ENCODE measurements around the gene BSN.
"Not testable (repeated sequence)": the region's sequence is repeated elsewhere in the genome, so short reads cannot be mapped to it uniquely, and the experiment has no call there.

Gene BSN

DNA sequence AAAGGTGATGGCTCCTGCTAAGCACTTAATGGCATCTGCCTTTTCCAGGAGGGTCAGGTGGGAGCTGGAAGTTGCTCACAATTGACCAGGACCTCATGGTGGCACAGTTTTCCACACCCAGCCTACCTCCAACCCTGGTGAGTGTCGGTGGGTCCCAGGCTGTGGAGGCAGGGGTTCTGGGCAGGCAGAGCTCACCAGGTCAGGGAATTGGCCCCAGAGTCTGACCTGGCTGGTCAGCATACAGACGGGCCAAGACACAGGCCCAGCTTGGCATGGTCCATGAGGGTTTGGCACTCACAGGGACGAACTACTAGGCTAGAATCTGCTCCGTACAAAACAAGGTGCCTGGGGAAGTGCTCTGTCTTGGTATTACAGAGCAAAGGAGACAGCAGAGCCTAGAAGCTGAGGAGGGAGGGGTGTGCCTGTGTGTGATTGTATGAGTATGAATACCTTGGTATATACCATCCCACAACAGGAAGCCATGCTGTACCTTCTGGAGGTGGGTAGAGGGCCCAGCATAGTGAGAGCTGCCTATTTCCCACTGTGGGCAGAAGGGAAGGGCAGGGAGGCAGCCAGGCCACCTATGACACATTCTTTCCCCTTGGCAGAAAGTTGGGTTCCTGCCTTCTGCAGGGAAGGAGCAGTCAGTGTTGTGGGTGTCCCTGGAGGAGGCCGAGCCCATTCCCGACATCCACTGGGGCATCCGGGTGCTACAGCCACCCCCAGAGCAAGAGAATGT is 126.4 kb downstream of the BSN start:
- no peak for DNase-seq

DNA sequence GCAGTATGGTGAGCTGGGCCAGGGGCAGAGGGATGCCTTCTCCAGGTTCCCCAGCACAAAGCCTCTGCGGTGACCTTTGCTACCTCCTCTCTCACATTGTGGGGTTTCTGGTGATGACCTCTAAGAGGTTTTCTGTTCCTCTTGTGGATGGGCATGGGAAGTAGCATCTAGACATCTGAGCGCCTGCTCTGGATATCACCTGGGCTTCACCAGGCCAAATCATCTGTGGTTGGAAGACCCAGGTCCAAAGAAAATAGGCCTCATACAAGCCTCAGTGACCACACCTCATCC is 126.9 kb downstream of the BSN start:
- DNase-seq, result no peak

DNA sequence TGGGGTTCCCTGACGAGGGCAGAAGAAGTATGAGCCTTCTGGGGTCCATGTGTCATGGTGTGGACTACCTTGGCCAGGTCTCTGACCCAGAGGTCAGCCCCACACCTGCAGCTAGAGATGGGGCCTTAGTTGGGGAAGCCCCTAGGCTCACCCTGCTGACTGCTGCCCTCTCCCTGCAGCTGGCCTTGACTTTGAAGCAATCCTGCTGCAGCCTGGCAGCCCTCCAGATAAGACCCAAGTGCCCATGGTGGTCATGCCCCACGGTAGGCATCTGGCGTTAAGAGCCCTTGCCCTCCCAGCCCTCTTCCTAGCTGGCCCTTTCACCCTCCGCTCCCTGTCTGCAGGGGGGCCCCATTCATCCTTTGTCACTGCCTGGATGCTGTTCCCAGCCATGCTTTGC is 127.3 kb downstream of the BSN start:
- no peak for DNase-seq

- no peak for DNase-seq
Observed at GRCh38 chr3:49683162-49683561, 128.9 kb downstream of the BSN start.

DNA sequence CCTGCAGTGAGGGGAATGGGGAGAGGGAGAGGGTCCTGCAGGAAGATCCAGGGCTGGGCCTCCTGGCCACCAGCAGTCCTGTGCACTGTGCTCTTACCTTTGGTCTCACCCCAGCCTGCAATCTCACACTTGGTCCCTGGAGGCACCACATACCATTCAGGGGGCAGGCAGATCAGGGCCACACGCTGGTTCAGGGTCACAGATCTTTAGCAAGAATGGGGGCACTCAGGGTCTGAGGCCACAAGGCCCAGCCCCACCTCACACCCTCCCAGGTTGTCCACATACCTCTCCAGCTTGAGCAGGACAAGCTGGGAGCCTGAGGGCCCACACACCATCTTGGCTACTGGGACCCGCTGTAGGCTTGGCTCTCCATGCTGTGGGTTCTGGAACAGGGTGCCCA is 130.2 kb downstream of the BSN start:
- not testable (repeated sequence) for DNase-seq

- not testable (repeated sequence) for DNase-seq
Observed at GRCh38 chr3:49685103-49685502, 130.8 kb downstream of the BSN start.

GRCh38 chr3:49685846-49686245 is 131.6 kb downstream of the BSN start:
- DNase-seq, result not testable (repeated sequence)

GRCh38 chr3:49686346-49686745 is 132.1 kb downstream of the BSN start:
- not testable (repeated sequence) for DNase-seq

DNA sequence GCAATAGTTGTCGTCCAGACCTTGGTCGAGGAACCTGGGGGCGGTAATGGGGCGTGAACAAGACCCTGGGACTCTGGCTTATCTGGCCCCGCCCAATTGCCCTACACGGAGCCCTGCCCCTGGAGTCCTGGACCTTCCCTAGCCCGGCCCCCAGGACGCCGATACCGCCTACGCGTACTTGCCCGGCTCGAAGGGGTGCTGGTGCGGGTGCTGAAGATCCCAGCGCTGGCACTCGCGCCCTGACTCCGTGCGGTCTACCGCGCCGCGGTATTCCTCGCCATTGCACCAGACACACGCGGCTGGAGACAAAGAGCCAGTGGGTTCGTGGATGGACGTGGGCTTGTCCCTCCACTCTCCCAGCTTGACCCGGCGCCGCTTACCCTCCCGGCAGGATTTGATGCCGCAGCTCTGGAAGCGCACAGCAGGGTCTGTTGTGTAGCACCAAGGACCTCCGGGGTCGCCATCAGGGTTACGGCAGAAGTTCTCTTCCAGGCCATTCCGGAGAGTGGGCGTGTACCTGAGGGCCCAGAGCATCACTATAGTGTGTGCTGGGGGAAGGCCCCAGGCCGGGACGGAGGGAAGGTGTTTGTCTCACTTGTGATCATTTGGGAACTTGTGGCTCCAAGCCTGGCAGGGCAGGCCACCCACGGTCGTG is 132.6 kb downstream of the BSN start:
- not testable (repeated sequence) for DNase-seq

DNA sequence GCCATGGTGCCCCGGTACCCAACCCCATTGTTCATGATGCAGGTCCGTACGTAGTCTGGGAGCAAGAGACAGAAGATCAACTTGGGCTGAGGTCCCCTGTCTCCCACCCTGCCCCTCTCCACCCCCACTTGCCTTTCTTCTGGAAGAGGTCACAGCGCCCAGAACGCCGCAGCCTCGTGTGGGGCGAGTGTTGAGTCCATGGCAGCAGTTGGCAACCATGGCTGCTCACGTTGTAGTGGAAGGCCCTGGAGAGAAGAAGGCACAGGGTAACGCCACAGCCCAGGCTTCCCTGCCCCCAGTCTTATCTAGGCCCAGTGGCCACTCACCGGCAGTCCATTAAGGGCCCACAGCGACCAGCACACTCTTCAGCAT is 133.1 kb downstream of the BSN start:
- not testable (repeated sequence) for DNase-seq

DNA sequence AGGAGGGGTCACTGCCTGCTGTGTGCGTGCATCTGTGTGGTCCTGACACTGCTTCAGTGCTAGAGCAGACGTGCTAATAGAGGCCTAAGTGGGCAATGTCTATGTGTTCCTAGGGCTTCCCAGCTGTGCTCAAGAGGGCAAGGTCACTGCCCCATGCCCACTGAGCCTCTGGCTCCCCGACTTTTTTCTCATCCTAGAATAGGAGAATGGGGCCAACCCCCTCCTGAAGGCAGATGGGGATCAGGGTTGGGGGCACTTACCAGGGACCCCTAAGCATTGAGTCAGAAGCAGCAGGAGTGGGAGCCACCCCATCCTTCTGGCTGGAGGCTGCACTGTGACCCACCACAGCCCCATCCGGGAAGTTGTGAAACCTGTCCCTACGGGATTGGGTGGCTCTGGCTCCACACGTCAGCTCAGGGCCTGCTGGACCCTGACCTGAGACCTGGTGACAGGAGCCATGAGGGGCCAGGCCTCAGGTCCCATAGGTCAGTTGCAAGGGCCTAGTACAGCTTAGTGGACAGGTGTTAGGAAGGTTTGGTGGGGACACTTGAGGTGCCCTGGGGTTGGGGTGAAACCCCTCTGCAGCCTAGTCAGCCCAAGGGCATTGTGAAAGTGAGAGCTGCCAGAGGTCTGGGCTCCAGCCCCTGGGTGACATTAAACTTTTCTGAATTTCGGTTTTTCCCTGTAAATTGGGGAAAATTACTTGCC is 134.2 kb downstream of the BSN start:
- DNase-seq, result not testable (repeated sequence)

DNA sequence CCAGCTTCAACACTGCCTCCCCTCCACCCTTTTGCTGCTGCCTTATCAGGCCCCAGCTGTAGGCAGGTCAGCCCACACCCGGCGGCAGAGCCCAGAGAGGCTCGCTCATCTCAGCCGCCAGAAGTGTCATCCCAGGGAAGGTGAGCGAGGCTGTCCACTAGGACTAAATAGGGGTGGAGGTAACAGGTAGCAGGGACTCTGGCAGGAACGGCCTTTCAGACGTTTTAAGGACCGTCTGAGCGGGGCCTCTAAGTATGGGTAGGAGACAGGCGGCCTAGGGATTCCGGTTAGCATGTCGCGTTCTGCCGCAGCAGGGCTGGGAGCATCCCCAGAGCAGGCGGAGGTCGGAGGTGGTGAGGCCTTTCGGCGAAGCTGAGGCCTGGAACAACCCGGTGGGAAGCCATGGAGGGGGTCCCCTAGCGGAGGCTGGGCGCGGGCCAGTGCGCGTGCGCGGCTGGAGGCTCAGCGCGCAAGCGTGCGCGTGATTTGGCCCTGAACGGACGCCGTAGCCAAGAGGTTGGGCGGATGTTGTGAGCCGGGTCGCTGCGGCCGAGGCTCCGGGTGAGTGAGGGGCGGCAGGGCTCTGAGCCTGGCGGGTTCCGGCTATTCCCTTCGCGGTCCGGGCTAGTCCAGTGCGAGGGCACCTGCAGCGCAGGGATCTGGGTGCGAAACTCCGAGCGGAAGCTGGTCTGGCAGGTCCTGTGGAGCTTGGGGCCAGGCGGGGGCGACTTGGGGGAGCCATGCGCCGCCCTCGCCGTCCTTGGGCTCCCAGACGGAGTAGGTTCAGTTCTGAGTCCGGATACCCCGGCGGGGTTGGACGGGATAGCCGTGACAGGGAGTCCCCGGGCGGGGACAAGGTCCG is 135.0 kb downstream of the BSN start, which contains the start of the genes MST1 and RNF123:
TSS of gene MST1 (minus strand) at position 429 of the 862 bp plus-strand sequence. CDS start 783 bp downstream, outside the sequence.
TSS of gene RNF123 (plus strand) at position 512 of the 862 bp plus-strand sequence. CDS start 1,609 bp downstream, outside the sequence.
- DNase-seq, result no peak

DNA sequence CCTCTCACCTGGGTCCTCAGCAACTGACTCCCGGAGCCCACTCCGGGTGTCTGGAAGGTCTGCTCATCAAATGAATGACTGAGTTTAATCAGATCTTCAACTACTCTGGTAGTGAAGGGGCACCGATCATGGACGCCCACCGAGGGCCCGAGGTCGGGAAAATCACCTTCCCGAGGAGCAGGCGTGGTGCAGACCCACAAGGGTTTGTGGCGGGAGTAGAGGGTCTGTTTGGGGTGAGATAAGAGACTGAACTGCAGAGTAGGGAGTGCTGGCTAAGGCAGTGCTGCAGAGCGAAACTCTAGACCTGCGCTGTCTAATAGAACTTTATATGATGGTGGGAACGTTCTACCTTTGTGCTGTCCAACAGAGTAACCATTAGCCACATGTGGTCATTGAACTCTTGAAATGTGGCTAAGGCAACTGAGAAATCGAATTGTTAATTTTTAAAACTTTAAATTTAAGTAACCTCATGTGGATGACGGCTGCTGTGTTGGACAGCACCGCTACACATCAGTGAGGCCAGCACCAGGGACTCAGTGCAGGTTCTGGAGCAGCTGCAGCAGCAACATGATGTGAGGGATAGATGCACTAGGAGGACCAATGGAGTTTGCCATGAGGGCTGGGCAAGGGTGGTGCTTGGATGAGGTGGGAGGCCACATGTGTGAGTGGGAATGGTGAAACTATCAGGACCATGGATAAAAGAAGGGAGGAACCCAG is 135.8 kb downstream of the BSN start:
- DNase-seq, result not testable (repeated sequence)

DNA sequence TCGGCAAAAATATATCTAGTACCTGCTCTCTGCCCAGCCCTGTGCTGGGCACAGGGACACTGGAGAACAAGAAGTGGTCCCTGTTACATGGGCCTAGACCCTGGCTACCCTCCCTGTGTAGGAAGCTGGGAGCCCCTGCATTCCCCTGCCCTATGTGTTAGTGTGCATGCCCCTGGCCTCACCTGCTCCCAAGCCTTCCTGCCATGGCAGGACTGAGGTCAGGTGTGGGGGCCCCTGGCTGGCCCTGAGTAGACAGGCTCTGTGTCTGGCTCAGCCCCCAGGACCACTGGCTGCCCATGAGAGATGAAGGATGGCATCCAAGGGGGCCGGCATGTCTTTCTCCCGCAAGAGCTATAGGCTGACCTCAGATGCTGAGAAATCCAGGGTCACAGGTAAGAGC is 136.6 kb downstream of the BSN start:
- DNase-seq, result not testable (repeated sequence)

- DNase-seq, result not testable (repeated sequence)
Observed at GRCh38 chr3:49691481-49691880, 137.2 kb downstream of the BSN start.

DNA sequence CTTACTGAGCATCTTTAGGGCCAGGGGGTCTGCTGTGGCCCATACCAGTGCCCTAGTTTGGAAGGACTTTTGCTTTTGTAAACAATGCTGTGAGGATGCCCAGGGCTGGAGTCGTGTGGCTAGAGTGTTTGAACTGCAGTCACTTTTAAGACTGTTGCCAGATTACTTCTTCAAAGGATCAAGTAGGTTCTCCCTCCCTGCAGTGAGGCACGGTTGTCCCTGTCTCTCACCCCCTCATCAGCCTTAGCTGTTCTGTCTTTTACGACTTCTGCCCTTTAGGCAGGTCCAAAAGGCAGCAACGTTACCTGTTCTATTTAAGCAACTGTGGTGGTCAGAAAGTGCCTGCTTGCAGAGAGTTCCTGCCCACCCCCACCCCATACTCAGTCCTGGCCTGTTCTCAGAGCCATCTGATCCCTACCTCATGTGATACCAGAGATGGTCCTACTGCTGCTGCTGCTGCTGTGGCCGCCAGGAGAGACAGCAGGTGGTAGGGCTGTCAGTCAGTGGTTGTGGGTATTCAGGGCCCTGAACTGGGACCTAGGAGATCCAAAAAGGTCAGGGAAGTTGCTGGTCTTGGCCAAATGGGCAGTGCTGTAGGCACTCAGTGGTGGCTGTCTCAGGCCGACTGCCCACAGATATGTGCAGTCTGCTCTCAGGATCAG is 140.3 kb downstream of the BSN start:
- DNase-seq, result not testable (repeated sequence)

GRCh38 chr3:49695350-49696015 is 141.2 kb downstream of the BSN start:
- not testable (repeated sequence) for DNase-seq

GRCh38 chr3:49699281-49699979 is 145.2 kb downstream of the BSN start:
- no peak for DNase-seq

- no peak for DNase-seq
Observed at GRCh38 chr3:49700014-49700413, 145.7 kb downstream of the BSN start.

- DNase-seq, result no peak
Observed at GRCh38 chr3:49700453-49701128, 146.3 kb downstream of the BSN start.
